ENCODE measurements around the gene JPH3. TPM values are rescaled to one million over a fixed set of nuclear protein-coding genes. Genes with fewer than 3 reads are reported as not detected.

JPH3 gene
- polyA plus RNA-seq, 2 of the 4 experiments (the other 2 are of a cell fraction) = 0.36 to 1.6 TPM

DNA sequence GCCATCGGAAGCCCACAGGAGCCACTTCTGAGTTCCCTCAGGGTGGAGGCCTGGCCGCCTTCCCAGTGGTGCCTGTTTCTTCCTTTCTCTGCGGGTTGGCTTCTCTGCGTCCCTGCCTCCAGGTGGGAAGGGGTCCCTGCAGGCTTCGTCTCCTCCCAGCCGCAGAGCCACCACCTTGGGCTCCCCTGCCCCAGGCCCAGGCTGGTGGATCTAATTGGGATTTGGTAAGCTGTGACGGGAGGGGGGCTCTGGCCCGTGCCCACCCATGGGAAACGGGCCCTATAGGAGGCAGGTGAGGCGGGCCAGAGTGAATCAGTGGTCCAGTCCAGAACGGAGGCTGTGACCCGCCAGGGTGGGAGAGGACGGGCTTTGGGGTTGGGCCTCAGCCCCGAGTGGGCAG is 32.1 kb downstream of the JPH3 start:
- FAIRE-seq (no peak), ATAC-seq (no peak), DNase-seq (ENCODE audit: low read depth in 1 of 2, low spot score in 1 of 2) (no peak)
- Histone ChIP-seq H3K9me3 (peaks cover 21% of the 10 kb centered on the region), H3K4me1 (peaks cover 10% of the 10 kb centered on the region; the same call in 2 of the 3 replicates), H3K4me2 (no peak overlapping the region), H3K27ac (no peak overlapping the region), H3K4me3 (no peak overlapping the region)
- TF ChIP-seq RNF2 (IDR thresholded peaks at IDR 0.05; ENCODE audit: borderline replicate concordance, low read depth) (no peak), BHLHE40 (IDR thresholded peaks at IDR 0.05; ENCODE audit: low read depth, low read length) (no peak), CBX8 (IDR thresholded peaks at IDR 0.05) (no peak), JUN (IDR thresholded peaks at IDR 0.05) (no peak), HEYL (CRISPR knock-in tag; IDR thresholded peaks at IDR 0.05) (no peak), CBX2 (IDR thresholded peaks at IDR 0.05; ENCODE audit: borderline replicate concordance, low read depth) (no peak), NFE2L2 (conservative IDR thresholded peaks at IDR 0.05; ENCODE audit: low read length) (no peak), NPAS2 (CRISPR knock-in tag; IDR thresholded peaks at IDR 0.05; ENCODE audit: borderline replicate concordance) (no peak), TP53 (CRISPR knock-in tag; IDR thresholded peaks at IDR 0.05) (no peak), MAX (IDR thresholded peaks at IDR 0.05) (no peak)
- TF ChIP-seq, protein P1, sequence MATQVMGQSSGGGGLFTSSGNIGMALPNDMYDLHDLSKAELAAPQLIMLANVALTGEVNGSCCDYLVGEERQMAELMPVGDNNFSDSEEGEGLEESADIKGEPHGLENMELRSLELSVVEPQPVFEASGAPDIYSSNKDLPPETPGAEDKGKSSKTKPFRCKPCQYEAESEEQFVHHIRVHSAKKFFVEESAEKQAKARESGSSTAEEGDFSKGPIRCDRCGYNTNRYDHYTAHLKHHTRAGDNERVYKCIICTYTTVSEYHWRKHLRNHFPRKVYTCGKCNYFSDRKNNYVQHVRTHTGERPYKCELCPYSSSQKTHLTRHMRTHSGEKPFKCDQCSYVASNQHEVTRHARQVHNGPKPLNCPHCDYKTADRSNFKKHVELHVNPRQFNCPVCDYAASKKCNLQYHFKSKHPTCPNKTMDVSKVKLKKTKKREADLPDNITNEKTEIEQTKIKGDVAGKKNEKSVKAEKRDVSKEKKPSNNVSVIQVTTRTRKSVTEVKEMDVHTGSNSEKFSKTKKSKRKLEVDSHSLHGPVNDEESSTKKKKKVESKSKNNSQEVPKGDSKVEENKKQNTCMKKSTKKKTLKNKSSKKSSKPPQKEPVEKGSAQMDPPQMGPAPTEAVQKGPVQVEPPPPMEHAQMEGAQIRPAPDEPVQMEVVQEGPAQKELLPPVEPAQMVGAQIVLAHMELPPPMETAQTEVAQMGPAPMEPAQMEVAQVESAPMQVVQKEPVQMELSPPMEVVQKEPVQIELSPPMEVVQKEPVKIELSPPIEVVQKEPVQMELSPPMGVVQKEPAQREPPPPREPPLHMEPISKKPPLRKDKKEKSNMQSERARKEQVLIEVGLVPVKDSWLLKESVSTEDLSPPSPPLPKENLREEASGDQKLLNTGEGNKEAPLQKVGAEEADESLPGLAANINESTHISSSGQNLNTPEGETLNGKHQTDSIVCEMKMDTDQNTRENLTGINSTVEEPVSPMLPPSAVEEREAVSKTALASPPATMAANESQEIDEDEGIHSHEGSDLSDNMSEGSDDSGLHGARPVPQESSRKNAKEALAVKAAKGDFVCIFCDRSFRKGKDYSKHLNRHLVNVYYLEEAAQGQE (IDR thresholded peaks at IDR 0.05) = no peak
- TF ChIP-seq, protein P2, sequence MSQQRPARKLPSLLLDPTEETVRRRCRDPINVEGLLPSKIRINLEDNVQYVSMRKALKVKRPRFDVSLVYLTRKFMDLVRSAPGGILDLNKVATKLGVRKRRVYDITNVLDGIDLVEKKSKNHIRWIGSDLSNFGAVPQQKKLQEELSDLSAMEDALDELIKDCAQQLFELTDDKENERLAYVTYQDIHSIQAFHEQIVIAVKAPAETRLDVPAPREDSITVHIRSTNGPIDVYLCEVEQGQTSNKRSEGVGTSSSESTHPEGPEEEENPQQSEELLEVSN (IDR thresholded peaks at IDR 0.05; ENCODE audit: borderline replicate concordance, low read depth) = no peak
- POLR2A ChIA-PET = no interaction called here
- 78% methylated on average over 7 of the region's 14 CpGs for WGBS (ENCODE audit: missing lambda C conversion rate)
- CTCF ChIA-PET = interaction anchor here (0.5 to 8.6 kb wide), 33 partner anchors 9 to 303 kb away, joined by 3 to 219 read pairs (median 21); no protein-coding TSS in a partner anchor

DNA sequence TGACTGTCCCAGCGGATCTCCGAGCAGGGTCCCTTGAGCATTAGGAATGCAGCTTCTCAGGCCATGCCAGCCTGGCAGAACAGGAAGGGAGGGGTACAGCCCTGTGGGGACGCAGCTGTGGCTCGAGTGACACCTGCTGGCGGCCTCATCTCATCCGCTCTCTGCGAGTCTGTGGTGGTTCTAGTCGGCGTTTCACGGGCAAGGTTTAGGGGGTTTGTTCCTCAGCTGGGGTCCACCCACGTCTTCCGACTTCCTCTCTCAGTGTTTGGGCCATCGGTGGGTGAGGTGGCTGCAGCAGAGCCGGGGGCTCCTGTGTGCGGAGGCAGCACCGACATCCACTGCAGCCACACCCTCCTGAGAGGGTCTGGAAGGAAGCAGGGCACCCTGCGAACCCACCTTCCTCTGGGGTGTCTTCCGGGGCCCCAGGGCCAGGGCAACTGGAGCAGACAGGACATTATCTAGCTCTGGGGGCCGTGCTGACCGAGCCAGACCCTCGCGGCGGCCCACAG is 33.3 kb downstream of the JPH3 start:
- Histone ChIP-seq H3K4me3 (peak overlapping the region; percentile 53), H3K4me1 (0 out of 3 replicates have a peak, but pooled peaks cover 7% of the 10 kb centered on the region), H3K4me2 (peak overlapping the region; percentile 99), H3K27ac (peak overlapping the region; percentile 75 to 85), H3K9me3 (peaks cover 15% of the 10 kb centered on the region)
- FAIRE-seq (no peak), DNase-seq (ENCODE audit: low read depth in 1 of 2, low spot score in 1 of 2) (peak; percentile 69 to 89), ATAC-seq (peak; percentile 86 to 91)
- CTCF ChIA-PET = interaction anchor here (0.6 to 8.6 kb wide), 112 partner anchors 11 to 430 kb away, joined by 3 to 219 read pairs (median 5); partner anchors contain the start of genes C16orf95, CA5A, FBXO31 and KLHDC4
- WGBS (ENCODE audit: missing lambda C conversion rate) = 0% methylated on average over 15 of the region's 23 CpGs
- POLR2A ChIA-PET = interaction anchor here (0.7 to 1.8 kb wide), 6 partner anchors 48 to 318 kb away, joined by 3 to 7 read pairs (median 3); partner anchors contain the start of gene C16orf95
- TF ChIP-seq SMC3 (IDR thresholded peaks at IDR 0.05) = peak; percentile 93
- TF ChIP-seq KDM5A (IDR thresholded peaks at IDR 0.05) = peak; percentile 61
- TF ChIP-seq, protein P3, sequence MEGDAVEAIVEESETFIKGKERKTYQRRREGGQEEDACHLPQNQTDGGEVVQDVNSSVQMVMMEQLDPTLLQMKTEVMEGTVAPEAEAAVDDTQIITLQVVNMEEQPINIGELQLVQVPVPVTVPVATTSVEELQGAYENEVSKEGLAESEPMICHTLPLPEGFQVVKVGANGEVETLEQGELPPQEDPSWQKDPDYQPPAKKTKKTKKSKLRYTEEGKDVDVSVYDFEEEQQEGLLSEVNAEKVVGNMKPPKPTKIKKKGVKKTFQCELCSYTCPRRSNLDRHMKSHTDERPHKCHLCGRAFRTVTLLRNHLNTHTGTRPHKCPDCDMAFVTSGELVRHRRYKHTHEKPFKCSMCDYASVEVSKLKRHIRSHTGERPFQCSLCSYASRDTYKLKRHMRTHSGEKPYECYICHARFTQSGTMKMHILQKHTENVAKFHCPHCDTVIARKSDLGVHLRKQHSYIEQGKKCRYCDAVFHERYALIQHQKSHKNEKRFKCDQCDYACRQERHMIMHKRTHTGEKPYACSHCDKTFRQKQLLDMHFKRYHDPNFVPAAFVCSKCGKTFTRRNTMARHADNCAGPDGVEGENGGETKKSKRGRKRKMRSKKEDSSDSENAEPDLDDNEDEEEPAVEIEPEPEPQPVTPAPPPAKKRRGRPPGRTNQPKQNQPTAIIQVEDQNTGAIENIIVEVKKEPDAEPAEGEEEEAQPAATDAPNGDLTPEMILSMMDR (IDR thresholded peaks at IDR 0.05) = peak; percentile 93
- peak; percentile 93 to 95 for TF ChIP-seq RAD21 (conservative IDR thresholded peaks at IDR 0.05 in 1 of 2, IDR thresholded peaks at IDR 0.05 in 1 of 2)
- 0 out of 2 replicates have a peak, but pooled peaks have one; percentile 63 for TF ChIP-seq MAZ (IDR thresholded peaks at IDR 0.05; ENCODE audit: borderline replicate concordance, low read depth, low read length)
- TF ChIP-seq TFCP2L1 (CRISPR knock-in tag; IDR thresholded peaks at IDR 0.05) = no peak
- TF ChIP-seq ZSCAN20 (CRISPR knock-in tag; IDR thresholded peaks at IDR 0.05) = no peak
